Measurements from ENCODE around the gene GIPC3. TPM values are rescaled to one million over a fixed set of nuclear protein-coding genes. Genes with fewer than 3 reads are reported as not detected.

Gene GIPC3
- polyA plus RNA-seq, 4 donors: 0.54 to 1.1 (median 0.62) TPM; not detected in 1

- Histone ChIP-seq H3K36me3 (ENCODE audit: control insufficient read depth in 3 of 3, insufficient read depth in 2 of 3, low read depth in 1 of 3, low read length in 3 of 3) (peaks cover 0 to 21% (median 0%) of the 10 kb centered on the region in 3 donors), H3K4me1 (ENCODE audit: control insufficient read depth in 3 of 3, insufficient read depth in 2 of 3, low read depth in 1 of 3, low read length in 2 of 3) (peaks cover 0 to 27% (median 4%) of the 10 kb centered on the region in 3 donors), H3K4me3 (ENCODE audit: low read depth in 1 of 3, low read length in 3 of 3) (peak overlapping the region; percentile 39 to 91 (median 45)), H3K9me3 (ENCODE audit: control insufficient read depth in 2 of 2, insufficient read depth in 1 of 2, low read depth in 1 of 2, low read length in 1 of 2) (peaks cover 0 to 4% of the 10 kb centered on the region in 2 donors), H3K27ac (ENCODE audit: low read depth in 1 of 3, low read length in 2 of 3) (peak overlapping the region in 2 of 3 donors; percentile 28 to 47), H3K27me3 (ENCODE audit: control insufficient read depth in 3 of 3, insufficient read depth in 3 of 3, low read length in 3 of 3) (no peaks in the 10 kb centered on the region)
- DNase-seq: peak; percentile 100
- 2 to 3% (median 2%) methylated on average over 35 to 48 of the region's 48 CpGs for WGBS, 3 donors
- no peak for FAIRE-seq
Measured at GRCh38 chr19:3572132-3572854, 13.0 kb upstream of the GIPC3 start.

- DNase-seq (no peak), FAIRE-seq (no peak)
- peaks cover 0 to 4% of the 10 kb centered on the region in 2 donors for H3K9me3 ChIP-seq (ENCODE audit: control insufficient read depth in 2 of 2, insufficient read depth in 1 of 2, low read depth in 1 of 2, low read length in 1 of 2)
- peaks cover 0 to 21% (median 0%) of the 10 kb centered on the region in 3 donors for H3K36me3 ChIP-seq (ENCODE audit: control insufficient read depth in 3 of 3, insufficient read depth in 2 of 3, low read depth in 1 of 3, low read length in 3 of 3)
- H3K27me3 ChIP-seq (ENCODE audit: control insufficient read depth in 3 of 3, insufficient read depth in 3 of 3, low read length in 3 of 3): no peaks in the 10 kb centered on the region
- H3K4me1 ChIP-seq (ENCODE audit: control insufficient read depth in 3 of 3, insufficient read depth in 2 of 3, low read depth in 1 of 3, low read length in 2 of 3): peaks cover 0 to 27% (median 4%) of the 10 kb centered on the region in 3 donors
- 0 to 1% (median 0%) methylated on average over 15 to 30 of the region's 30 CpGs for WGBS, 3 donors
- peak within 1 kb of the TSS; percentile 79 to 91 (median 88) for H3K4me3 ChIP-seq (ENCODE audit: low read depth in 1 of 3, low read length in 3 of 3)
- H3K27ac ChIP-seq (ENCODE audit: low read depth in 1 of 3, low read length in 2 of 3): peak within 1 kb of the TSS; percentile 49 to 69 (median 62)
Measured at GRCh38 chr19:3572855-3573161, 12.5 kb upstream of the GIPC3 start, which contains the start of gene HMG20B. Gene HMG20B, plus strand, starts transcription at chr19:3572944. Its CDS starts 366 bp downstream, at chr19:3573310.

- no peak for FAIRE-seq
Measured at GRCh38 chr19:3573162-3573857, 12.0 kb upstream of the GIPC3 start.

GRCh38 chr19:3573858-3574637 lies 11.2 kb upstream of the GIPC3 start:
- no peak for FAIRE-seq
- Histone ChIP-seq H3K4me3 (ENCODE audit: low read depth in 1 of 3, low read length in 3 of 3) (peak overlapping the region; percentile 79 to 91 (median 88)), H3K4me1 (ENCODE audit: control insufficient read depth in 3 of 3, insufficient read depth in 2 of 3, low read depth in 1 of 3, low read length in 2 of 3) (peaks cover 0 to 27% (median 4%) of the 10 kb centered on the region in 3 donors), H3K27me3 (ENCODE audit: control insufficient read depth in 3 of 3, insufficient read depth in 3 of 3, low read length in 3 of 3) (no peaks in the 10 kb centered on the region), H3K27ac (ENCODE audit: low read depth in 1 of 3, low read length in 2 of 3) (no peak overlapping the region), H3K9me3 (ENCODE audit: control insufficient read depth in 2 of 2, insufficient read depth in 1 of 2, low read depth in 1 of 2, low read length in 1 of 2) (peaks cover 0 to 4% of the 10 kb centered on the region in 2 donors), H3K36me3 (ENCODE audit: control insufficient read depth in 3 of 3, insufficient read depth in 2 of 3, low read depth in 1 of 3, low read length in 3 of 3) (peaks cover 0 to 29% (median 0%) of the 10 kb centered on the region in 3 donors)
- WGBS, 3 donors: 60 to 71% (median 69%) methylated on average over 51 to 55 of the region's 55 CpGs
- DNase-seq: peak; percentile 88 to 92

More at GRCh38 chr19:3573162-3573857, 12.0 kb upstream of the GIPC3 start:
- Histone ChIP-seq H3K4me3 (ENCODE audit: low read depth in 1 of 3, low read length in 3 of 3) (peak overlapping the region; percentile 79 to 91 (median 88)), H3K4me1 (ENCODE audit: control insufficient read depth in 3 of 3, insufficient read depth in 2 of 3, low read depth in 1 of 3, low read length in 2 of 3) (peaks cover 0 to 27% (median 4%) of the 10 kb centered on the region in 3 donors), H3K27ac (ENCODE audit: low read depth in 1 of 3, low read length in 2 of 3) (peak overlapping the region; percentile 49 to 69 (median 62)), H3K36me3 (ENCODE audit: control insufficient read depth in 3 of 3, insufficient read depth in 2 of 3, low read depth in 1 of 3, low read length in 3 of 3) (peaks cover 0 to 25% (median 0%) of the 10 kb centered on the region in 3 donors), H3K9me3 (ENCODE audit: control insufficient read depth in 2 of 2, insufficient read depth in 1 of 2, low read depth in 1 of 2, low read length in 1 of 2) (peaks cover 0 to 4% of the 10 kb centered on the region in 2 donors), H3K27me3 (ENCODE audit: control insufficient read depth in 3 of 3, insufficient read depth in 3 of 3, low read length in 3 of 3) (no peaks in the 10 kb centered on the region)
- no peak for DNase-seq
- WGBS, 3 donors: 0 to 1% (median 1%) methylated on average over 32 to 60 of the region's 60 CpGs

GRCh38 chr19:3575260-3575741 lies 10.0 kb upstream of the GIPC3 start:
- WGBS, 3 donors: 90% methylated on average over 19 of the region's 19 CpGs
- Histone ChIP-seq H3K4me1 (ENCODE audit: control insufficient read depth in 3 of 3, insufficient read depth in 2 of 3, low read depth in 1 of 3, low read length in 2 of 3) (peaks cover 0 to 27% (median 4%) of the 10 kb centered on the region in 3 donors), H3K27me3 (ENCODE audit: control insufficient read depth in 3 of 3, insufficient read depth in 3 of 3, low read length in 3 of 3) (no peaks in the 10 kb centered on the region), H3K4me3 (ENCODE audit: low read depth in 1 of 3, low read length in 3 of 3) (no peak overlapping the region), H3K27ac (ENCODE audit: low read depth in 1 of 3, low read length in 2 of 3) (no peak overlapping the region), H3K36me3 (ENCODE audit: control insufficient read depth in 3 of 3, insufficient read depth in 2 of 3, low read depth in 1 of 3, low read length in 3 of 3) (peaks cover 0 to 29% (median 0%) of the 10 kb centered on the region in 3 donors), H3K9me3 (ENCODE audit: control insufficient read depth in 2 of 2, insufficient read depth in 1 of 2, low read depth in 1 of 2, low read length in 1 of 2) (peaks cover 0 to 4% of the 10 kb centered on the region in 2 donors)
- no peak for FAIRE-seq
- no peak for DNase-seq

GRCh38 chr19:3575949-3576673 lies 9.2 kb upstream of the GIPC3 start:
- H3K4me3 ChIP-seq (ENCODE audit: low read depth in 1 of 3, low read length in 3 of 3): peak overlapping the region in 2 of 3 donors; percentile 4 to 26
- FAIRE-seq (no peak), DNase-seq (no peak)
- WGBS, 3 donors: 68 to 78% (median 70%) methylated on average over 27 to 29 of the region's 29 CpGs
- no peaks in the 10 kb centered on the region for H3K27me3 ChIP-seq (ENCODE audit: control insufficient read depth in 3 of 3, insufficient read depth in 3 of 3, low read length in 3 of 3)
- peaks cover 0 to 29% (median 0%) of the 10 kb centered on the region in 3 donors for H3K36me3 ChIP-seq (ENCODE audit: control insufficient read depth in 3 of 3, insufficient read depth in 2 of 3, low read depth in 1 of 3, low read length in 3 of 3)
- H3K9me3 ChIP-seq (ENCODE audit: control insufficient read depth in 2 of 2, insufficient read depth in 1 of 2, low read depth in 1 of 2, low read length in 1 of 2): peaks cover 0 to 4% of the 10 kb centered on the region in 2 donors
- H3K27ac ChIP-seq (ENCODE audit: low read depth in 1 of 3, low read length in 2 of 3): peak overlapping the region in 1 of 3 donors; percentile 6
- H3K4me1 ChIP-seq (ENCODE audit: control insufficient read depth in 3 of 3, insufficient read depth in 2 of 3, low read depth in 1 of 3, low read length in 2 of 3): peaks cover 0 to 27% (median 4%) of the 10 kb centered on the region in 3 donors

GRCh38 chr19:3576696-3577443 lies 8.4 kb upstream of the GIPC3 start:
- peaks cover 0 to 29% (median 0%) of the 10 kb centered on the region in 3 donors for H3K36me3 ChIP-seq (ENCODE audit: control insufficient read depth in 3 of 3, insufficient read depth in 2 of 3, low read depth in 1 of 3, low read length in 3 of 3)
- H3K27me3 ChIP-seq (ENCODE audit: control insufficient read depth in 3 of 3, insufficient read depth in 3 of 3, low read length in 3 of 3): no peaks in the 10 kb centered on the region
- peak overlapping the region in 1 of 3 donors; percentile 6 for H3K27ac ChIP-seq (ENCODE audit: low read depth in 1 of 3, low read length in 2 of 3)
- H3K4me3 ChIP-seq (ENCODE audit: low read depth in 1 of 3, low read length in 3 of 3): peak overlapping the region in 2 of 3 donors; percentile 4 to 26
- no peak for FAIRE-seq
- H3K9me3 ChIP-seq (ENCODE audit: control insufficient read depth in 2 of 2, insufficient read depth in 1 of 2, low read depth in 1 of 2, low read length in 1 of 2): peaks cover 0 to 4% of the 10 kb centered on the region in 2 donors
- WGBS, 3 donors: 35 to 45% (median 41%) methylated on average over 48 to 73 of the region's 78 CpGs
- peak in 1 of 2 donors; percentile 57 for DNase-seq
- H3K4me1 ChIP-seq (ENCODE audit: control insufficient read depth in 3 of 3, insufficient read depth in 2 of 3, low read depth in 1 of 3, low read length in 2 of 3): peaks cover 0 to 23% (median 4%) of the 10 kb centered on the region in 3 donors

Measured in small intestine (tissue), 7 donors.